Ovary (tissue), 9 donors: ENCODE measurements around the gene TOMM34. TPM values are rescaled to one million over a fixed set of nuclear protein-coding genes. Genes with fewer than 3 reads are reported as not detected.

ENCODE experiments used
- DNase-seq, 5 donors: peaks; one replicate each; pipeline ENCODE4 v3.0.0-alpha.2; 2019 to 2020
- H3K27ac ChIP-seq, 2 donors: fragments of 200-600 bp; one replicate each; pipeline versions ENCODE4 v1.5.1 to v1.8.0; 2019 to 2022
- H3K27me3 ChIP-seq: fragments of 200-600 bp; one replicate; pipeline ENCODE4 v1.8.0; 2022
- H3K36me3 ChIP-seq: fragments of 200-600 bp; sonication (generic); one replicate; pipeline ENCODE4 v1.5.1; 2019
- H3K4me1 ChIP-seq: one replicate; pipeline ENCODE4 v1.8.1; 2013; ENCODE audit warnings: mild to moderate bottlenecking, moderate library complexity; ENCODE audit not compliant: insufficient read depth
- H3K4me3 ChIP-seq: fragments of 200-600 bp; sonication (generic); one replicate; pipeline ENCODE4 v1.5.1; 2017
- H3K9me3 ChIP-seq, 2 donors: fragments of 200-600 bp in 1 of 2; sonication (generic) in 1 of 2; one replicate each; pipeline versions ENCODE4 v1.5.1 to v1.8.1; 2013 to 2019; ENCODE audit warnings: mild to moderate bottlenecking in 1 of 2, moderate library complexity in 1 of 2
- EP300 ChIP-seq: sonication (generic); formaldehyde crosslinking; IDR thresholded peaks from one replicate; pipeline ENCODE4 v1.6.1; 2017; ENCODE audit warnings: antibody characterized with exemption
- POLR2A ChIP-seq: fragments of 450-650 bp; IDR thresholded peaks from one replicate; pipeline ENCODE4 v1.6.1; 2017; ENCODE audit warnings: antibody characterized with exemption, mild to moderate bottlenecking, moderate library complexity
- WGBS, 3 donors: extraction: QIAGEN DNeasy Blood & Tissue Kit in 1 of 3; methylation state at CpG; one replicate each; pipeline versions ENCODE4 v1.1.5 to v1.1.7; 2013 to 2017; 5-methylcytosine and 5-hydroxymethylcytosine counted together
- intact Hi-C, 4 donors: fragments of 100-400 bp; cut with DNase I; formaldehyde crosslinking; loops; one replicate each; pipeline versions ENCODE4 v1.11.0 to v1.15.1; 2022 to 2023
- polyA plus RNA-seq, 2 donors: library from polyadenylated mRNA; stranded (reverse); fragments of 200-250 nt in 1 of 2; fragments of 350-450 nt in 1 of 2; fragmentation: Illumina TruSeq in 1 of 2; extraction: RNeasy Lipid Tissue Mini Kit (QIAGEN cat#74804) in 1 of 2; gene quantifications; one replicate each; pipeline ENCODE4 v1.2.3, GENCODE V29; 2013 to 2014
- total RNA-seq, 7 donors: library from RNA; depleted of rRNA in 2 of 7; stranded (reverse); fragments of >200 nt in 2 of 7; fragmentation: NEBNext Ultra II Directional in 3 of 7; extraction: Animal tissue kit (Norgen Biotek cat#: 25700) in 3 of 7; gene quantifications; one replicate each; pipeline versions ENCODE4 v1.1.0 to v1.2.4, GENCODE V29; 2016 to 2023
- TF ChIP-seq, protein P1 (sequence below), 3 donors: fragments of 450-650 bp in 2 of 3; fragments of 200-600 bp in 1 of 3; IDR thresholded peaks; one replicate each; pipeline versions ENCODE4 v1.5.1 to v1.8.0; 2016 to 2022; ENCODE audit warnings: antibody characterized with exemption in 3 of 3, mild to moderate bottlenecking in 1 of 3
- donor health status: DM: no; HTN: no; CAD: no; lungs with moderate emphysema.
- donor health status: DM: no; HTN: no; CAD: no.
- donor health status: Bipolar disorder and iron deficiency.
- donor health status: DM: yes; HTN: yes; CAD: no.
- donor health status: DM: no; HTN: no; CAD: no.
- donor health status: DM: yes; HTN: yes; CAD: no.

TOMM34 gene
- total and polyA plus RNA-seq, 9 donors: 12.3 to 60.7 (median 26.2) TPM

DNA sequence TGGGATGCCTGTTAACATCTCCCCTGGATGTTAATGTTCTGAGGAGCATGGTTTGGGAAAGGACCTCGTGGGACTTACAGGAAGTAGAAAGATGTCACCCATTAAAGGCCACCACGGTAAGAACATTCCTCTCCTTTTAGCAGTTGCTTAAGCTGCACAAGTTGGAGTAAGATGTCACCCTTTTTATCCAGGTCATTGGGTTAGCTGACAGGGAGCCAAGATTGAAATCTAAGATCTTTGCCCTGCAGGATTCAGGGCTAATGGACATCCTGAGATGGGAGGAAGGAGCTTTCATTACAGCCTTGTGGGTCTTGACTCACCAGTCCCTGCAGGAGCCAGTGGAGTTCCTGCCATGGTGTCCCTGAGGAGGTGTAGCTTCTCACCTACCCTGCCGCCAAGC, 28.3 kb downstream of the TOMM34 start:
- no peaks in the 10 kb centered on the region for H3K9me3 ChIP-seq
- no peak for DNase-seq
- no peak overlapping the region for H3K4me3 ChIP-seq
- H3K36me3 ChIP-seq: no peaks in the 10 kb centered on the region
- no peaks in the 10 kb centered on the region for H3K4me1 ChIP-seq
- H3K27me3 ChIP-seq: no peaks in the 10 kb centered on the region
- no peak for TF ChIP-seq POLR2A
- TF ChIP-seq, protein P1, sequence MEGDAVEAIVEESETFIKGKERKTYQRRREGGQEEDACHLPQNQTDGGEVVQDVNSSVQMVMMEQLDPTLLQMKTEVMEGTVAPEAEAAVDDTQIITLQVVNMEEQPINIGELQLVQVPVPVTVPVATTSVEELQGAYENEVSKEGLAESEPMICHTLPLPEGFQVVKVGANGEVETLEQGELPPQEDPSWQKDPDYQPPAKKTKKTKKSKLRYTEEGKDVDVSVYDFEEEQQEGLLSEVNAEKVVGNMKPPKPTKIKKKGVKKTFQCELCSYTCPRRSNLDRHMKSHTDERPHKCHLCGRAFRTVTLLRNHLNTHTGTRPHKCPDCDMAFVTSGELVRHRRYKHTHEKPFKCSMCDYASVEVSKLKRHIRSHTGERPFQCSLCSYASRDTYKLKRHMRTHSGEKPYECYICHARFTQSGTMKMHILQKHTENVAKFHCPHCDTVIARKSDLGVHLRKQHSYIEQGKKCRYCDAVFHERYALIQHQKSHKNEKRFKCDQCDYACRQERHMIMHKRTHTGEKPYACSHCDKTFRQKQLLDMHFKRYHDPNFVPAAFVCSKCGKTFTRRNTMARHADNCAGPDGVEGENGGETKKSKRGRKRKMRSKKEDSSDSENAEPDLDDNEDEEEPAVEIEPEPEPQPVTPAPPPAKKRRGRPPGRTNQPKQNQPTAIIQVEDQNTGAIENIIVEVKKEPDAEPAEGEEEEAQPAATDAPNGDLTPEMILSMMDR (IDR thresholded peaks at IDR 0.05): no peak
- TF ChIP-seq EP300: no peak
- intact Hi-C loops: no loop called here
- WGBS, 3 donors: 84 to 94% (median 87%) methylated on average over 3 of the region's 3 CpGs
- no peak overlapping the region for H3K27ac ChIP-seq

DNA sequence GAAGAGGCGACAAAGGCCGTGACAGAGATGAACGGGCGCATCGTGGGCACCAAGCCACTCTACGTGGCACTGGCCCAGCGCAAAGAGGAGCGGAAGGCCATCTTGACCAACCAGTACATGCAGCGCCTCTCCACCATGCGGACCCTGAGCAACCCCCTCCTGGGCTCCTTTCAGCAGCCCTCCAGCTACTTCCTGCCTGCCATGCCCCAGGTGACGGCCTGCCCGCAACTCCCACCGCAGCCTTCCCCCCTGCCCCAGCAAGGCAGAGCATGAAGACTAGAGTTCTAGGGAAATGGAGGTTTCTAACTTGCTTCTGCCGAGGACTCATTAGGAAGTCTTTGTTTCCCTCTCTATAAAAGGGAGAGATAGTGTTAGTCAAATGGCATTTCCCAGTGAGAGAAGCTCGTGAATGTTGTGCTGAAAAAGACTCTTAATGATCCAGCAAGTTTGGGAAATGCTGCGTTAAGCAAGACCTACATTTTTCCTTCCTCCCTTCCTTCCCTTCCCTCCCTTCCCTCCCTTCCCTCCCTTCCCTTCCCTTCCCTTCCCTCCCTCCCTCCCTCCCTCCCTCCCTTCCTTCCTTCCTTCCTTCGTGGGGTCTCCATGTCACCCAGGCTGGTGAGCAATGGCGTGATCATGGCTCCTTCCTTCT, 29.6 kb downstream of the TOMM34 start:
- Histone ChIP-seq H3K36me3 (no peaks in the 10 kb centered on the region), H3K9me3 (no peaks in the 10 kb centered on the region), H3K4me1 (no peaks in the 10 kb centered on the region), H3K4me3 (no peak overlapping the region), H3K27me3 (no peaks in the 10 kb centered on the region), H3K27ac (no peak overlapping the region)
- no peak for DNase-seq
- intact Hi-C loops: no loop called here
- 93 to 95% (median 93%) methylated on average over 17 to 18 of the region's 18 CpGs for WGBS, 3 donors
- TF ChIP-seq EP300 (no peak), POLR2A (no peak)
- TF ChIP-seq, protein P1 (IDR thresholded peaks at IDR 0.05): no peak

DNA sequence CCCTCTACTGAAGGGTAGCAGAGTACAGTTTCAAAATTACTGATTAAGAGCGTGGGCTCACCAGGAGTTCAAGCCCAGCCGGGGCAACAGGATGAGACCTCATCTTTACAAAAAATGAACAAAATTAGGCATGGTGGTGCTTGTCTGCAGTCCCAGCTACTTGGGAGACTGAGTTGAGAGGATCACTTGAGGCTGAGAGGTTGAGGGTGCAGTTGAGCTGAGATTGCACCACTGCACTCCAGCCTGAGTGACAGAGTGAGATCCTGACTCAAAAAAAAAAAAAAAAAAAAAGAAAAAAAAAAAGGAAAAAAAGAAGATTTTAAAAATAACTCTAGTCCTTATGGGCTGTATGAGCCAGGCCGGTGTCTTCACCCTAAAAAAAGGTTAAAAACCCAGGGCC, 31.6 kb downstream of the TOMM34 start:
- H3K9me3 ChIP-seq: no peaks in the 10 kb centered on the region
- no peaks in the 10 kb centered on the region for H3K4me1 ChIP-seq
- no peaks in the 10 kb centered on the region for H3K36me3 ChIP-seq
- H3K4me3 ChIP-seq: no peak overlapping the region
- no peaks in the 10 kb centered on the region for H3K27me3 ChIP-seq
- H3K27ac ChIP-seq: no peak overlapping the region
- no peak for TF ChIP-seq POLR2A
- TF ChIP-seq EP300: no peak
- TF ChIP-seq, protein P1 (IDR thresholded peaks at IDR 0.05): no peak
- DNase-seq: no peak
- intact Hi-C loops: no loop called here
- WGBS, 3 donors: 77 to 81% (median 79%) methylated on average over 3 of the region's 3 CpGs

DNA sequence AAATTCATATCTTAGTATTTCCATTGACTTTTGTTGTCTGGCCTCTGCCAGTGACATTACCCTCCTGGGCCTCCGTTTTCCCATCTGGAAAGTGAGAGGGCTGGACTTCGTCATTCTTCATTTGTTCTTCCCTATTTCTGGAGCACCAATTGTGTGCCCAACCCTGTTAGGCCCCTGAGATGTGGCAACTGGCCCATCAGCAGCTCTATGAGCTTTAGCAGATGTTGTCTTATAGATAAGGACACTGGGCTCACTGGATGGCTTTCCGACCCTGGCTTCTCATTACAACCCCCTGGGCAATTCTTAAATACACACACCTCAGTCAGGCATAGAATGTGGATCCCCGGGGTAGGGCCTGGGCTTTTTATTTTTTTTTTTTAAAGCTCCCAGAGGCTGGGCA, 35.7 kb downstream of the TOMM34 start:
- H3K36me3 ChIP-seq: no peaks in the 10 kb centered on the region
- no peaks in the 10 kb centered on the region for H3K27me3 ChIP-seq
- no peak overlapping the region for H3K4me3 ChIP-seq
- no peak for DNase-seq
- H3K4me1 ChIP-seq: no peaks in the 10 kb centered on the region
- 76 to 87% (median 77%) methylated on average over 4 of the region's 4 CpGs for WGBS, 3 donors
- no peak overlapping the region for H3K27ac ChIP-seq
- intact Hi-C loops: no loop called here
- no peaks in the 10 kb centered on the region for H3K9me3 ChIP-seq
- TF ChIP-seq, protein P1 (IDR thresholded peaks at IDR 0.05): no peak
- no peak for TF ChIP-seq POLR2A
- no peak for TF ChIP-seq EP300
